Smooth muscle cell (in vitro differentiated cells): Measurements from ENCODE around the gene MTFR1L. TPM values are rescaled to one million over a fixed set of nuclear protein-coding genes. Genes with fewer than 3 reads are reported as not detected.
A peak's percentile ranks its signal among the peaks of the same experiment; 100 is the strongest.

Source experiments
- DNase-seq: peaks from one replicate; lab custom pipeline; 2025; ENCODE audit not compliant: unreplicated experiment; lab: John Stamatoyannopoulos, UW
- H2AFZ ChIP-seq: fragments of 200-600 bp; sonication (generic); 2 replicates; pipeline ENCODE4 v1.6.0; 2016; ENCODE audit warnings: antibody characterized with exemption, low read depth, mild to moderate bottlenecking
- H3F3A ChIP-seq: fragments of 200-600 bp; sonication (generic); 2 replicates; pipeline ENCODE4 v1.6.0; 2017; ENCODE audit warnings: antibody characterized with exemption, low read depth
- H3K27ac ChIP-seq: fragments of 200-600 bp; sonication (generic); 2 replicates; pipeline ENCODE4 v1.5.1; 2016; ENCODE audit warnings: low read depth, mild to moderate bottlenecking
- H3K27me3 ChIP-seq: fragments of 200-600 bp; sonication (generic); 2 replicates; pipeline ENCODE4 v1.6.1; 2016; ENCODE audit warnings: low read depth, mild to moderate bottlenecking
- H3K36me3 ChIP-seq: fragments of 200-600 bp; sonication (generic); 2 replicates; pipeline ENCODE4 v1.5.1; 2016; ENCODE audit warnings: low read depth
- H3K4me1 ChIP-seq: fragments of 200-600 bp; sonication (generic); 2 replicates; pipeline ENCODE4 v1.5.1; 2016; ENCODE audit warnings: low read depth
- H3K4me2 ChIP-seq: fragments of 200-600 bp; sonication (generic); 2 replicates; pipeline ENCODE4 v1.6.0; 2016; ENCODE audit warnings: mild to moderate bottlenecking
- H3K4me3 ChIP-seq: fragments of 200-600 bp; sonication (generic); 2 replicates; pipeline ENCODE4 v1.5.1; 2016; ENCODE audit warnings: mild to moderate bottlenecking
- H3K79me2 ChIP-seq: fragments of 200-600 bp; sonication (generic); 2 replicates; pipeline ENCODE4 v1.6.0; 2016; ENCODE audit warnings: low read depth, mild to moderate bottlenecking
- H3K9ac ChIP-seq: fragments of 200-600 bp; sonication (generic); 2 replicates; pipeline ENCODE4 v1.6.0; 2016; ENCODE audit warnings: low read depth
- H3K9me3 ChIP-seq: fragments of 200-600 bp; sonication (generic); replicated peaks from 2 replicates; pipeline ENCODE4 v1.5.1; 2016; ENCODE audit warnings: low read depth
- H4K20me1 ChIP-seq: fragments of 200-600 bp; sonication (generic); 2 replicates; pipeline ENCODE4 v1.6.0; 2016; ENCODE audit warnings: low read depth
- CTCF ChIP-seq: fragments of 200-600 bp; sonication (generic); IDR thresholded peaks from 2 replicates; pipeline ENCODE4 v1.5.1; 2017; ENCODE audit warnings: borderline replicate concordance, mild to moderate bottlenecking, antibody characterized with exemption; ENCODE audit not compliant: insufficient read depth, poor library complexity, severe bottlenecking
- WGBS: methylation state at CpG from one replicate; pipeline ENCODE4 v1.1.7; 2016; ENCODE audit warnings: low lambda C conversion rate; 5-methylcytosine and 5-hydroxymethylcytosine counted together
- polyA plus RNA-seq: library from polyadenylated mRNA; unstranded; fragments of >200 nt; fragmentation: Nextera tagmentation; extraction: Ambion mirVana; gene quantifications from 2 replicates; pipeline ENCODE4 v1.2.1, GENCODE V29; 2016
- total RNA-seq: library from RNA; depleted of rRNA; stranded (reverse); fragments of >200 nt; gene quantifications from 2 replicates; pipeline ENCODE4 v1.2.3, GENCODE V29; 2014

The MTFR1L gene
- total and polyA plus RNA-seq, 2 experiments from 2014 or later, result 47.2 to 63.9 TPM

- Histone ChIP-seq H3F3A (peaks cover 9% of the 10 kb centered on the region), H2AFZ (no peak overlapping the region), H3K9me3 (no peaks in the 10 kb centered on the region), H3K27me3 (no peaks in the 10 kb centered on the region), H3K36me3 (no peaks in the 10 kb centered on the region), H3K4me2 (no peak overlapping the region), H3K4me1 (peaks cover 18% of the 10 kb centered on the region), H3K27ac (no peak overlapping the region), H3K9ac (no peak overlapping the region), H4K20me1 (peaks cover 18% of the 10 kb centered on the region), H3K4me3 (no peak overlapping the region), H3K79me2 (peaks cover 6% of the 10 kb centered on the region)
- 85% methylated on average over 22 of the region's 22 CpGs for WGBS
- no peak for TF ChIP-seq CTCF
- no peak for DNase-seq
Observed at GRCh38 chr1:25795946-25796810, 23.6 kb upstream of the MTFR1L start.

- H3K27me3 ChIP-seq, result no peaks in the 10 kb centered on the region
- peak; percentile 53 for DNase-seq
- 7% methylated on average over 19 of the region's 19 CpGs for WGBS
Observed at GRCh38 chr1:25796811-25797458, 22.8 kb upstream of the MTFR1L start.

GRCh38 chr1:25797939-25798338 is 21.8 kb upstream of the MTFR1L start:
- H3F3A ChIP-seq, result peaks cover 9% of the 10 kb centered on the region
- peaks cover 18% of the 10 kb centered on the region for H3K4me1 ChIP-seq
- DNase-seq, result no peak
- peaks cover 18% of the 10 kb centered on the region for H4K20me1 ChIP-seq
- no peak overlapping the region for H3K4me3 ChIP-seq
- no peaks in the 10 kb centered on the region for H3K36me3 ChIP-seq
- H3K4me2 ChIP-seq, result no peak overlapping the region
- peaks cover 13% of the 10 kb centered on the region for H3K79me2 ChIP-seq
- no peaks in the 10 kb centered on the region for H3K27me3 ChIP-seq
- no peak overlapping the region for H2AFZ ChIP-seq
- H3K9me3 ChIP-seq, result no peaks in the 10 kb centered on the region
- H3K27ac ChIP-seq, result no peak overlapping the region
- H3K9ac ChIP-seq, result no peak overlapping the region
- 81% methylated on average over 8 of the region's 8 CpGs for WGBS
- peak; percentile 36 for TF ChIP-seq CTCF

More at GRCh38 chr1:25796811-25797458, 22.8 kb upstream of the MTFR1L start:
- Histone ChIP-seq H3K4me2 (no peak overlapping the region), H3F3A (peaks cover 9% of the 10 kb centered on the region), H3K9ac (no peak overlapping the region), H4K20me1 (peaks cover 18% of the 10 kb centered on the region), H3K36me3 (no peaks in the 10 kb centered on the region), H3K4me3 (no peak overlapping the region), H3K79me2 (peaks cover 13% of the 10 kb centered on the region), H3K27ac (no peak overlapping the region), H3K4me1 (peaks cover 18% of the 10 kb centered on the region), H2AFZ (no peak overlapping the region), H3K9me3 (no peaks in the 10 kb centered on the region)
- peak; percentile 75 for TF ChIP-seq CTCF
